WI38 (cell line): Measurements from ENCODE around the gene KRT86.
"Not testable (repeated sequence)": the region's sequence is repeated elsewhere in the genome, so short reads cannot be mapped to it uniquely, and the experiment has no call there.

Experiments used
- H3K4me3 ChIP-seq: 2 replicates; pipeline ENCODE4 v1.5.1; 2011; ENCODE audit warnings: low read depth, mild to moderate bottlenecking, control low read depth, low read length
- TF ChIP-seq, protein P1 (sequence below): IDR thresholded peaks from 2 replicates; pipeline ENCODE4 v1.5.1; 2012; ENCODE audit warnings: low read depth, mild to moderate bottlenecking, control low read depth, low read length

The KRT86 gene

DNA sequence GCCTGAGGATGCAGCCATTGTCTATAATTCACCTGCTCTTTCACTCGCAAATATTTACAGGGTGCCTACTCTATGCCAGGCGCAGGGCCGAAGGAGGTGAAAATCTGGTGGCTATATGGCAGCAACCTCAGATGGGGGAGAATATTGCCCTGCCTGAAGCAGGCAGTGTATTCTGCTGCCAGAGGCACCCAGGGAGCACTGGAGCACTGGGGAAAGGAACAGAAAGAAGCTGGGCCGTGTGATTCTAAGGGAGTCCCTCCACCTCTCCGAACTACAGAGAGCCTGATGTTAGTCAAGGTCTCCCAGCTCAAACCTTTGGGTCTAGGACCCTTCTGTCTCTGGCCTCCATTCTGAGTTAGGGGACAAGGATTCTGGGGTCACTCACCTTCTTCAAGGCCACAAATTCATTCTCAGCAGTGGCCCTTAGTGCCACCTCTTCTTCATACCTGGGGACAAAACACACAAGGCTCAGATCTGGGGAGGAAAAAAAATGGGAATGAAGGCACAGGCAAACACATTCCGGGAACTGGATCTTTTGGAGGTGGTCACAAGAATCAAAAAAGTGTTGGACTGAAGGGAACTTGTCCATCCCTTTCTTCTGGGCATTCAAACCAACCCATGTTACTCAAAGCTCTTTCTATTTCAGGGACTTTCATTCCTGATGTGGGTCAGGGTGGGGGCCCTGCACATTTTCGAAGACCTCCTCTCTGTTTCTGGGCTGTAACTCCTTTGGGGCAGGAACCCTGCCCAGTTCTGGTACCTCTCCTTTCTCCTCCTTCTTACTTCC is 19.3 kb upstream of the KRT86 start:
- TF ChIP-seq, protein P1, sequence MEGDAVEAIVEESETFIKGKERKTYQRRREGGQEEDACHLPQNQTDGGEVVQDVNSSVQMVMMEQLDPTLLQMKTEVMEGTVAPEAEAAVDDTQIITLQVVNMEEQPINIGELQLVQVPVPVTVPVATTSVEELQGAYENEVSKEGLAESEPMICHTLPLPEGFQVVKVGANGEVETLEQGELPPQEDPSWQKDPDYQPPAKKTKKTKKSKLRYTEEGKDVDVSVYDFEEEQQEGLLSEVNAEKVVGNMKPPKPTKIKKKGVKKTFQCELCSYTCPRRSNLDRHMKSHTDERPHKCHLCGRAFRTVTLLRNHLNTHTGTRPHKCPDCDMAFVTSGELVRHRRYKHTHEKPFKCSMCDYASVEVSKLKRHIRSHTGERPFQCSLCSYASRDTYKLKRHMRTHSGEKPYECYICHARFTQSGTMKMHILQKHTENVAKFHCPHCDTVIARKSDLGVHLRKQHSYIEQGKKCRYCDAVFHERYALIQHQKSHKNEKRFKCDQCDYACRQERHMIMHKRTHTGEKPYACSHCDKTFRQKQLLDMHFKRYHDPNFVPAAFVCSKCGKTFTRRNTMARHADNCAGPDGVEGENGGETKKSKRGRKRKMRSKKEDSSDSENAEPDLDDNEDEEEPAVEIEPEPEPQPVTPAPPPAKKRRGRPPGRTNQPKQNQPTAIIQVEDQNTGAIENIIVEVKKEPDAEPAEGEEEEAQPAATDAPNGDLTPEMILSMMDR = no peak

DNA sequence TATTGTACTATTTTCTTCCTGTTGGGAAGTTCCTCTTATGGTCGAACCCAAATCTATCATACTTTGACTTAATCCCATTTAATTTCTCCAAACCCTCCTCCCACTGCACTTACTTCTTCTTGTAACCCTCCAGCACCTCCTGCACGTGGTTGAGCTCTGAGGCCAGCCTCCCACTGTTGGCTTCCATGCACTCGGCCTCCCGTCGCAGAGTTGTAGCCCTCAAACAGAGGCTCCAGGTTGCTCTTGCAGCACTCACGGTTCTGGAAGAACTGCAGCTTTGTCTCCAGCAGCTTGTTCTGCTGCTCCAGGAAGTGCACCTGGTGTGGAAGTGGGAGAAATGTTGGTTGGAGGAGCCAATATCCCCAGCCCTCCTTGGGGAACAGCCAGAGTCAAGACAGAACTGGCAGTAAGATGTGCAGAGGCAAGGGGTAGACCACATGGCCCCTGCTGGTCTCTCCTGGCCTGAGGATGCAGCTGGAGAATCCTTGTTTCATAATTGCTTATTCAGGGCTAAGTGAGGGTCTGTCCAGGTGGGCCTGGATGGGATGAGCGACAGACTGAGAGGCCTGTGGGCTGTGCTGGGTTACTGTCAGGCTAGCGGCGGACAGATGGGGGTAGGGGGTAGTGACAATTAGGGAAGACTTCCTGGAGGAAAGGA is 18.4 kb upstream of the KRT86 start:
- TF ChIP-seq, protein P1 = no peak
- H3K4me3 ChIP-seq = no peak overlapping the region

More for the DNA sequence above, 19.3 kb upstream of the KRT86 start:
- no peak overlapping the region for H3K4me3 ChIP-seq

DNA sequence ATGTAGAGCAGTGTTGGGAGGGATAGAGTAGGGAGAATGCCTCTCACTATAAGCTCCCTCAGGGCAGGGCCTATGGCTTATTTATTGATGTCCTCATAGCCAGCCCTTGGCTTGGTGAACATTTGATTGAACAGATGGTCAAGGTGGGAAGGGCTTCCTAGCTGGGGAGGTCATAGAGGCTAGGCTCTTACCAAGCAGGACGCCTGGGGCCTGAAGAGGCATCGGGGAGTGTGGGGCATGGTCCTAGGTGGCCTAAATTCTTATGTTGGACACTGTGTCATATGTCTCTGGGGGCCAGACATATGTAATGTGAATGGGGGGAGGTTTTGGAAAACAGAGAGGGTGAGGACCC is 17.9 kb upstream of the KRT86 start:
- H3K4me3 ChIP-seq = no peak overlapping the region
- TF ChIP-seq, protein P1 = no peak

DNA sequence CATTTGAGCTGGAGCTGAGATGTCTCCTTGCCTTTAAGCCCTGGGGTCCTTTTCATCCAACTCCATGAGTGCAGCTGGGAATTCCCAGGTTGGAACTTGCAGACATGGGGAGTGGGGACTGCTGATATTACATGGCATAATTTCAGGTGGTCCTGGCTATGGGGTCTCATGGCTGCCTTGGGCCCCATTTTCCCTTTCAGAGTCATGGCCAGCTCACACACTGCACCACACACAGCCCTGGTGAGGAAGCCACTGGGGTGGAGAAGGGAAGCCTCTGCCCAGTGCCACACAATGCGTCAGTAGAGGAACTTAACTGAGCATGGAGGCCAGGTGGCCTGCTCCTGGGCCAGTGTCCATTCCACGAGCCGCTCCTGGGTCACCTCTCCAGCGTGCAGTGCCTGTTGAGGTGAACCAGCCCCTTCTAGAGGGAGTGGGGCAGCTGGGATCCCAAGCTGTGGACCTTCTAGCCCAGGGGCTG is 17.3 kb upstream of the KRT86 start:
- TF ChIP-seq, protein P1 = no peak
- H3K4me3 ChIP-seq = no peak overlapping the region

DNA sequence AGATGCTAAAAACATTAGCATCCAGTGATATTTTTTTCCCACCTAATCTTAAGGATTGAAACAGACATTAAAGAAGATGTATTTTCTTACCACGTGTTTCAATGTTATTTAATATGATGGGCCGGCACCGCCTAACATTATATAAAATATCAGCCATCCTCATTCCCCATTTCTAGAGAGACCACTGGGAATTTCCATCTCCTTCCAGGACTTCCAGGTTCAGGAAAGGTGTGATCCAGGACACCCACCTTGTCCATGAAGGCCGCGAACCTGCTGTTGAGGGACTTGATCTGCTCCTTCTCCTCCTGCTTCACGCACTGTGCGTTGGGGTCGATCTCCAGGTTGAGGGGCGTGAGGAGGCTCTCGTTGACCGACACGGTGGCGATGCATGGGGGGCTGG is 16.5 kb upstream of the KRT86 start:
- not testable (repeated sequence) for H3K4me3 ChIP-seq

DNA sequence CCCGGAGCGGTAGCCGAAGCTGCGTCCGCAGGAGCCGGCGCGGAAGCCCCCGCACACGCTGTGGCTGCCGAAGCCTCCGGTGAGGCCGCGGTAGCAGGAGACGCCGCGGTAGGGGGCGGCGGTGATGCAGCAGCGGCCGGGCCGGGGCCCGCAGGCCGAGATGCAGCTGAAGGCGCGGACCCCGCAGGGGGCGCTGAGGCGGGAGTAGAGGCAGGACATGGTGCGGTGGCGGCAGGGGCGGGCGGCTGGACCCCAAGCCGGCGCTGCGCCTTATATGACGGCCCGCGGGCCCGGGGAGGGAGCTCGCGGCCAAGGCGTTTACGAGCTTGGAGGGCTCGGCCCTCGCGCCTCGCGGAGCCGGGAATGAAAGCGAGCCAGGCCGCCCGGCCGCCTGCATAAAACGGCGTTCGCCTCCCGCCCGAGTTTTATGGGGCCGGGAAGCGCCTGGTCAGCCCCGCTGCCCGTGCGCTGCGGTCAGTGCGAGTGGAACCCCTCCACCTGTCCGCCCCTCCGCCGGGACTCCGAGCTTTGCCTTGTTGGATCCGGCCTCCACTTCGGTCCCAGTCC is 16.0 kb upstream of the KRT86 start:
- TF ChIP-seq, protein P1 = no peak
- H3K4me3 ChIP-seq = no peak overlapping the region

DNA sequence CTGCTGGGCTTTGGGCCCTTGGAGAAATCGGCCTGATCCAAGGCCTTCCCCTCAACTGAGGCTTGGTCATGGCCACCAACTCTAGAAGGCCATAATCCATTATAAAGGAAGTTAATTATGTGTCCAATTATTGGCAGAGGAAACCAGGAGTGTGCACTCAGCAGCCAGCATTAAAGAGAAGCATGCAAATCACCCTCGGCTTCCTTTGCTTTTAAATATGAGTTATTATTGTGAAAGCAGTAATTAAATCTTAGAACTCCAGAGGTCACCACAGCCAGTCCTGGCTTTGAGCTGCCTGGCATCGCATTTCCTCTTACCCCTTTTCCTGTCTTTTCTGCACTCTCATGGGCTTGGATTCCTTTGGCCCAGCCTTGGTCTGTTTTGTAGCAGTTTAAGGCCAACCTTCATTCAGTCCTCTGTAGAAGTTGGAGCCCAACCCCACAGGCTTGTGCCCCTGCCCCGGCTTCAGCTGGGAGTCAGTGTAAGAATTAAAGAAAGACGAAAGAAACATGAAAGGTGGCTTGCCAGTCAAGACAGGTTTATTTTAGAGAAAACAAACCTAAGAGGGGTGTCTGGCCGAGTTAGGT is 14.7 kb upstream of the KRT86 start:
- no peak overlapping the region for H3K4me3 ChIP-seq
- TF ChIP-seq, protein P1 = no peak
